GM19035 (cell line): Measurements from ENCODE around the gene DNMT3L.
"Not testable (repeated sequence)": the region's sequence is repeated elsewhere in the genome, so short reads cannot be mapped to it uniquely, and the experiment has no call there.

ENCODE experiments used
- ATAC-seq: cut with Tn5 transposase; IDR thresholded peaks from one replicate; pipeline ENCODE4 v1.9.1; 2021; ENCODE audit not compliant: unreplicated experiment

Gene DNMT3L

DNA sequence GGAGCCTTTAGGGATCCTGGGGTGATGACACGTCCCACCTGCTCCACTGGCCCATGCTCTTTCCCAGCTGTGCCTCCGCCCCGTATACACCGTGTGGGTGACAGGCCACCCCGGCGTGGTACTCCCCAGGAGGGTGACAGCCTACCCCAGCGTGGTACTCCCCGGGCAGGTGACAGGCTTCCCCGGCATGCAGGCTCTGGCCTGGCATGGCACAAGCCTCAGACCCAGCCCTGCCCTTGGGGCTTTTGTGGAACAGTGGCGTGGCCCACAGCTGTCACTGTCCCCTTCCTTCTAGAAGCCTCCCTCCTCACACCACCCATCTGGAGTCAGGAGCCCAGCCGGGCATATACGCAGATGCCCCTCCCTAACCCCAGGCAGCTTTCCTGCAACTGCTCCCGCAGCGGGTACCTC lies 33.5 kb upstream of the DNMT3L start:
- ATAC-seq: no peak

DNA sequence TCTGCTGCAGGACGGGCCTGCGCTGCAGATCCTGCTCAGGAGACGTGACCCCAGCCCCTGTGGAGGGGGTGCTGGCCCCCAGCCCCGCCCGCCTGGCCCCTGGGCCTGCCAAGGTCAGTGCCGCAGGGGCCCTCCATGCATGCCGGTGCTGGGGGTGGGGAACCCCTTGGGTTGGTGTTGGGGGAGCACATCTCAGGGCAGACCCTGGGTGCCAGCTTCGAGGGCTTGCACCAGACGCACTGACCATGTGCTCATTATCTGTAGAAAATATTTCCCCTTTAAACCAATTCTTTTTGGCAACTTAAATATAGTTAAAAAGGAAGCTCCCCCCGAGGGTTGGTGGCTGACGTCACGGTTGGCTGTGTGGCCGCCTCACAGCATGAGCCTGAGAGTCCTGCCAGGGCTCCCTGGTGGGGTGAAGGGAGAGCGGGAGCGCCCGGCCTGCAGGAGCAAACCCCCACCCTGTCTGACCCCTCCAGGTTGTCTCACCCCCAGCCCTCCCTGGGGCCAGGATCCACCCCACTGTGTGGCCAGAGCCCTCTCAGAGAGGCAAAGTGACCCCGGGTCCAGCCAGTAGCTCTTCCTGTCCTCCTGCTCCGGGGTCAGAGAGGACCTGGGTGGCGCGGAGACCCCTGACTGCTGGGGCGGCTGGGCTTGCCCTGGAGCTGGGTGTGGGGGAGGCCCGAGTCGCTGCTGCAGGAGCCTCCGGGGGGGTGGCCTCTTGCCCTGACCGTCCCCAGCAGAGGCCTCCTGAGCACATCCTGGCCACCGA lies 32.9 kb upstream of the DNMT3L start:
- no peak for ATAC-seq

GRCh38 chr21:44293551-44294231 lies 32.0 kb upstream of the DNMT3L start:
- ATAC-seq: no peak

DNA sequence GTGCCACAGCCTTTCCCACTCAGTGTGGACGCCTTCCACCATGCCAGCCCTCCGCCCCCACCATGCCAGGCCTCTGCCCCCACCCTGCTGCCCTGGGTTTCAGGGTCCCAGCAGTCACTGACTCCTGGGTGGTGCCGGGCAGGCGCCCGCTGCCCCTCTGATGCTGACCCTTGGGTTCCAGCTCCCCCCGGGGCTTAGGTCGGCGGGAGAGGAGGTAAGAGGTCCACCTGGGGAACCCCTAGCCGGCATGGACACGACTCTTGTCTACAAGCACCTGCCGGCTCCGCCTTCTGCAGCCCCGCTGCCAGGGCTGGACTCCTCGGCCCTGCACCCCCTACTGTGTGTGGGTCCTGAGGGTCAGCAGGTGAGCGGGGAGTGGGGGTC lies 31.1 kb upstream of the DNMT3L start:
- ATAC-seq: no peak

GRCh38 chr21:44291936-44292811 lies 30.5 kb upstream of the DNMT3L start:
- no peak for ATAC-seq

DNA sequence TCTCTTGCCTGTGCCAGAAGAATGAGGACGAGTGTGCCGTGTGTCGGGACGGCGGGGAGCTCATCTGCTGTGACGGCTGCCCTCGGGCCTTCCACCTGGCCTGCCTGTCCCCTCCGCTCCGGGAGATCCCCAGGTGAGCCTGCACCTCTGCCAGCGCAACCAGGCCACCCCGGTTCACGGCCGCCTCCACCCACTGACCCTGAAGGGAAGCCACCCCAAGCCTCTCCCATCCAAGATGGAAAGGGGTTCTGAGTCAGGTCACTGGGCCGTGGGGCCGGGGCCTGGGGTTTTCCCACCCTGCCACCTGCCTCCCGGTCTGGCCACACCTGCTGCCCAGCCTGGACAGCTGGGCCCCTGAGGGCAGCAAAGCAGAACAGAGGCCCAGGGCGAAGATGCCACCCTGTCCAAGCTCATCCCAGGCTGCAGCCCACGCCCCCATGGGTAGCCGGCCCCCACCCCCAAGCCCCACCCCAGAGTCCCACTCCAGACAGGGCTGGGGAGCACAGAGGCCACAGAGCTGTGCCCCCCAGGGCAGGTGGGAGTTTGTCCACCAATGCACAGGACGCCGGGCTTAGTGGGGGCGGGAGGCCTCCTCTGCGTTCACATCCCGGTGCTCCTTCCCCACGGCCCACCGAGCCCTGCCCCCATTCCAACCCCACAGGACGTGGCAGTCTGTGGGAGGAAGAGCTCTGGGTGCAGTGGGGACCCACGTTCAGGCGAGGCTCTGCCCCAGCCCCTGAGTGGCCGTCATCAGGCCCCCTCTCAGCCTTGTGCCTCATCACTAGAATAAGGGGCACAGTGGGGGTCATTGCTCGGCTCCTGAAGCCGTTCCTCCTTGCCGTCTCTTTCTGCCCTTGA lies 29.6 kb upstream of the DNMT3L start:
- no peak for ATAC-seq

DNA sequence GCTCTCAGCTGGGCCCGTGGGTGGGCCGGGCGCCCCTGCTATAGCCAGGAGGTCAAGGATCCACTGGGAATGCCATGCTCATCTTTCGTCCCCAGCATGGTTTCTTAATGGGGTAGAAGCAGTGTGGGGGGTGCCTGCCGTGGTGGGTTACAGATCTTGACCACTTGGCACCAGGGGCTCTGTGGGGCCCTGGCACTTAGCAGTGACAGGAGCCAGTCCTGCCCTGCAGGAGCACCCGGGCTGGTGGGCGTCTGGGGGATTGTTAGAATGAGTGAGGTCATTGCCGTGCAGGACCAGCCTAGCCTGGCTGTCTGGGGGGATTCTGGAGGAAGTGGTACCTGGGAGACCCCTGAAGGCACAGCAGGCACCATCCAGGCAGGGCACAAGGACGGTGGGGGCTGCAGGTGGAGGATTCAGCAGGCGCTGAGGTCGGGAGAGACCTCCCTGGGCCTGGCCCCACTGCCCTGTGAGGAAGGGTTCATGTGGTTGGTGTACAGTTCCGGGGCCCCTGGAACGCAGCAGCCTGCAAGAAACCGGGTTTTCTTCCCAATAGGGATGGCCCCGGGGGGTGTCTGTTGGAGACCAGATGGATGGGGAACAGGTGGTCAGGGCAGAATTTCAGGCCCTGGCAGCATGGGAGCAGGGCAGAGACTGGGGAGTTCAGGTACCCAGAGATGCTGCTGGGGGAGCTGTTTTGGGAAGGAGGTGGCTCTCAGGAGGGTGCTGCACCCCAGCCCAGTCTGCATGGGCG lies 28.8 kb upstream of the DNMT3L start:
- ATAC-seq: no peak

GRCh38 chr21:44289381-44290010 lies 27.8 kb upstream of the DNMT3L start:
- no peak for ATAC-seq

DNA sequence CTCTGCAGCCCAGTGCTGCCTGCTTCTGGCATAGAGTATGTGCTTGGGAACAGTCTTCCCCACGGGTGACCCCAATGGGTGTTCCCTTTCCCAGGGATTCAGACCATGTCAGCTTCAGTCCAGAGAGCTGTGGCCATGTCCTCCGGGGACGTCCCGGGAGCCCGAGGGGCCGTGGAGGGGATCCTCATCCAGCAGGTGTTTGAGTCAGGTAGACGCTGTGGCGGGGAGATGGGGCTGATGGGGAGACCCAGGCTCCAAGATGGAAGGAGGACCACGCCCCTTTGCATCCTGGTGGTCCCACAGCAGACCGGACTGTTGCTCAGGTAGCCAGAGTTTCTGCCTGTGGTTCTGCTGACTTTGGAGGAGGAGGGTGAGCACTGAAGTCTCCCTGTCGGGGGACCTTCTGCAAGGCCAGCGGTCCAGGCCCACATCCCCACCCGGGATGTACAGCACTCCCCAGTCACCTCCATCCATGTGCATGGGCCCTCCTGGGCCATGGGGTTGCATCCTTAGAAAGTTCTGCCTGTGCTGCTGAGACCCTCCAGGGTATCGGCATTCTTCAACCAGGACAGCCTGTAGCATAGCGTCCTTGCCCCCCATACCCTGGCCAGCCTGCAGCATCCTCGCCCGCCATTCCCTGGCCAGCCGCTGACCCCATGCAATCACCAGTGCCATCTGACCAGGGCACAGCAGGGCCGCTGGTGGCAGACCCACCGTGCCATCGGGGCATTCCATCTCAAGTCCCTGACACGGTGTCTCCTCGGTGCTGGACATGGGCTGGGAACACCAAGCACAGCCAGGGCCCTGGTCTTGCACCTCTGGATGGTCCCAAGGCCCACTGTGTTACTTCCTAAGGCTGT lies 26.8 kb upstream of the DNMT3L start:
- ATAC-seq: no peak

GRCh38 chr21:44286716-44287632 lies 25.3 kb upstream of the DNMT3L start:
- no peak for ATAC-seq

DNA sequence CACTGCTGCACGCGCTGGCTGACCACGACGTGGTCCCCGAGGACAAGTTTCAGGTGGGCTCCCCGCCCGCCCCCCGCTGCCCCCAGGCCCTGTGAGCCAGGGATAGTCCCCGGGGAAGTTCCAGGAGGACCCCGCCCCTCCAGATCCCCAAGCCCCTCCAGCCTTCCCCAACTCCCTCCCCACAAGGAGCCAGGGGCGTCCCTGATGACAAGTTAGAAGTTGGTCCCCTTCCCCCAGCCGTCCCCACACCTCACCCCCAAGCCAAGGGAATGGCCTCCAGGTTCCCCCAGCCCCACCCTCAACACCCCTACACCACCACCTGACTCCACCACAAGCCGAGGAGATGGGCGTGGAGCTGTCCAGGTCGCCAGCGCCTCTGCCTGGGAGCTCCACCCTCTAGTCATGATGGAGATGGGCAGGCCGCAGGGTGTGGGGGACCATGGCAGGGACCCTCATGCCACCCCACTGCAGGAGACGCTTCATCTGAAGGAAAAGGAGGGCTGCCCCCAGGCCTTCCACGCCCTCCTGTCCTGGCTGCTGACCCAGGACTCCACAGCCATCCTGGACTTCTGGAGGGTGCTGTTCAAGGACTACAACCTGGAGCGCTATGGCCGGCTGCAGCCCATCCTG lies 24.5 kb upstream of the DNMT3L start:
- ATAC-seq: no peak

- no peak for ATAC-seq
These were observed 23.7 kb upstream of the DNMT3L start, which contains the start of gene AIRE for GRCh38 chr21:44285138-44285992. TSS of gene AIRE (plus strand) at chr21:44285876. CDS start at chr21:44286007, 131 bp downstream.

DNA sequence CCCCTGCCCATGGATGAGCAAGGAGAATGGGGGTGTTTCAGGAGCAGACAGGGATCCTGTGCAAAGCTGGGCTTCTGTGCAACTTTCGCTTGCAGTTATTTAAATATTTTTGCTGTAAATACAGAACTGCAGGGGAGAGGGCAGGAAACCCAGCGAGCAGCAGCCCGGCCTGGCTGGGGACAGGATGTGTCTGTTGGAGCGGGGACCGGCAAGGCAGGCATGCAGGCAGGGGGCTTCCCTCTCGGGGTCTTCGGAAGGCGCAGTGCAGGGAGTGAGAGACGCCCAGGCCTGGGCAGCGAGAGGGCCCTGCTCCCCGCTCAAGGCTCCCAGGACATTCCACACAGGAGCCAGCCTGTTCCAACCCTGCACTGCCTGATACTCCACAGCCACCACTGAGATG lies 22.3 kb upstream of the DNMT3L start:
- ATAC-seq: no peak

- ATAC-seq: not testable (repeated sequence)
These were observed 21.6 kb upstream of the DNMT3L start for GRCh38 chr21:44283211-44283785.

DNA sequence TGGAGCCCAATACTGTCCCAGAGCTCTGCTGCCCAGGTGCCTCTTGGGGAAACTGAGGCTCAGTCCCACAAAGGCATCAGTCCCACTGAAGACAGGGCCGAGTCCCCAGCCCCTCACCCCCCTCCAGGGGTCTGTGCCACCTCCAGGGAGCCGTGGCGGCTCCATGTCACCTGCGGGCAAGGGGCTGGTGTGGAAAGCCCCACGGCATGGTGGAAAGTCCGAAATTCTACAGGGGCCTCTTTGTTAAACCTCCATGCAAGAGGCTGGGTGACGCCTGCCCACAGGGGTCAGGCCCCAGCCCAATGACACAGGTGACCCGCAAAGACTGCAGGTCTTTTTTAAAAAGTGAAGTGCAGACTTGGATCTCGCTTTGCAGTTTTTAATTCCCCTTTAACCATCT lies 20.7 kb upstream of the DNMT3L start:
- ATAC-seq: no peak

DNA sequence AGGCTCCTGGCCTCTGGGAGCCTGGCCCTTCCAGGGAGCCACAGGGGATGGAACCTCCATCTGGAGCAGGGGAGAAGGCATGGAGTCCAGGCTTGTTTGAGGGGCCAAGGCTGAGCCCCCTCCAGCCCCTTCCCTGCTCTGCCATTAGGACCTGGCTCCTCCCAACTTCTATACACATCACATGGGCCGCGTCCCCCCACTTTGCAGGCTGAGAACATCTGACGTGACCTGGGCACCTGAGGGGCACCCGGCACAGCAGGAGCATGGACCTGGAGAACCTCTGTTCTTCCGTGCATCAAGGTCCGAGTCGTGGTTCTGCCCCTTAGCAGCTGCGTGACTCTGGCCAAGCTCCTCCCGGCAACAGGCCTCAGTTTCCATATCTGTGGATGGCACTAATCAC lies 20.1 kb upstream of the DNMT3L start:
- ATAC-seq: no peak
